Measurements from ENCODE around the gene ARL6IP4.

- TF ChIP-seq PRDM10 (tag by site-specific recombination; IDR thresholded peaks at IDR 0.05) (no peak), ZNF639 (tag by site-specific recombination; IDR thresholded peaks at IDR 0.05) (no peak), ZNF292 (tag by site-specific recombination; IDR thresholded peaks at IDR 0.05; ENCODE audit: borderline replicate concordance, low read depth) (no peak), ZNF274 (IDR thresholded peaks at IDR 0.05; ENCODE audit: low read length) (no peak), ZNF274 (tag by site-specific recombination; IDR thresholded peaks at IDR 0.05; ENCODE audit: borderline replicate concordance) (no peak)
These were observed 22.1 kb upstream of the ARL6IP4 start for GRCh38 chr12:122958198-122958888.
